H9 (cell line): Measurements from ENCODE around the gene C1orf105. TPM values are rescaled to one million over a fixed set of nuclear protein-coding genes. Genes with fewer than 3 reads are reported as not detected.

Experiments used
- DNase-seq: peaks from one replicate; pipeline ENCODE4 v3.0.0-alpha.2; 2017
- H2AFZ ChIP-seq: one replicate; pipeline ENCODE4 v1.6.1; 2013; ENCODE audit warnings: mild to moderate bottlenecking, low read length, control low read depth, moderate library complexity
- H2AK5ac ChIP-seq: 2 replicates; pipeline ENCODE4 v1.6.1; 2013; ENCODE audit warnings: low read length, control low read depth, mixed read lengths; ENCODE audit not compliant: insufficient read length
- H2BK120ac ChIP-seq: one replicate; pipeline ENCODE4 v1.6.1; 2013; ENCODE audit warnings: low read depth, mild to moderate bottlenecking, low read length, control low read depth, inconsistent platforms; ENCODE audit not compliant: poor library complexity, severe bottlenecking
- H2BK12ac ChIP-seq: 2 replicates; pipeline ENCODE4 v1.6.1; 2013; ENCODE audit warnings: low read length, control low read depth, mixed read lengths, low read depth; ENCODE audit not compliant: insufficient read length
- H2BK15ac ChIP-seq: 2 replicates; pipeline ENCODE4 v1.6.1; 2013; ENCODE audit warnings: low read depth, low read length, control low read depth
- H2BK20ac ChIP-seq: one replicate; pipeline ENCODE4 v1.6.1; 2013; ENCODE audit warnings: low read depth, mild to moderate bottlenecking, low read length, control low read depth, inconsistent platforms; ENCODE audit not compliant: poor library complexity, severe bottlenecking
- H2BK5ac ChIP-seq: 2 replicates; pipeline ENCODE4 v1.6.1; 2013; ENCODE audit warnings: low read length, control low read depth, mixed read lengths; ENCODE audit not compliant: insufficient read length
- H3K14ac ChIP-seq: 2 replicates; pipeline ENCODE4 v1.6.1; 2013; ENCODE audit warnings: low read length, control low read depth; ENCODE audit not compliant: insufficient read depth
- H3K18ac ChIP-seq: 2 replicates; pipeline ENCODE4 v1.6.1; 2013; ENCODE audit warnings: low read depth, mild to moderate bottlenecking, mixed read lengths, low read length, control low read depth; ENCODE audit not compliant: insufficient read length
- H3K23ac ChIP-seq: 2 replicates; pipeline ENCODE4 v1.6.1; 2013; ENCODE audit warnings: low read length, control low read depth, mixed read lengths, low read depth; ENCODE audit not compliant: insufficient read length
- H3K23me2 ChIP-seq: 2 replicates; pipeline ENCODE4 v1.6.1; 2013; ENCODE audit warnings: low read depth, mild to moderate bottlenecking, mixed read lengths, low read length, control low read depth; ENCODE audit not compliant: insufficient read length, poor library complexity, severe bottlenecking
- H3K27ac ChIP-seq: 2 replicates; pipeline ENCODE4 v1.5.1; 2013; ENCODE audit warnings: low read length, control low read depth, mixed read lengths, low read depth; ENCODE audit not compliant: insufficient read length
- H3K27me3 ChIP-seq: 2 replicates; pipeline ENCODE4 v1.6.1; 2013; ENCODE audit warnings: low read length, control low read depth, inconsistent platforms; ENCODE audit not compliant: insufficient read depth
- H3K4ac ChIP-seq: 2 replicates; pipeline ENCODE4 v1.6.1; 2013; ENCODE audit warnings: low read depth, mild to moderate bottlenecking, control low read depth, inconsistent platforms, low read length, moderate library complexity
- H3K4me1 ChIP-seq: 2 replicates; pipeline ENCODE4 v1.6.1; 2013; ENCODE audit warnings: low read length, control low read depth, inconsistent platforms; ENCODE audit not compliant: insufficient read depth
- H3K4me2 ChIP-seq: 2 replicates; pipeline ENCODE4 v1.6.1; 2013; ENCODE audit warnings: low read length, control low read depth, mixed read lengths; ENCODE audit not compliant: insufficient read length, insufficient read depth
- H3K56ac ChIP-seq: 2 replicates; pipeline ENCODE4 v1.6.1; 2013; ENCODE audit warnings: low read depth, mild to moderate bottlenecking, mixed read lengths, low read length, control low read depth; ENCODE audit not compliant: insufficient read length
- H3K79me1 ChIP-seq: 2 replicates; pipeline ENCODE4 v1.6.1; 2013; ENCODE audit warnings: low read depth, mild to moderate bottlenecking, moderate library complexity, low read length, control low read depth, inconsistent platforms; ENCODE audit not compliant: insufficient read depth, poor library complexity, severe bottlenecking
- H3K79me2 ChIP-seq: 2 replicates; pipeline ENCODE4 v1.6.1; 2013; ENCODE audit warnings: low read length, control low read depth, inconsistent platforms; ENCODE audit not compliant: insufficient read depth
- H3K9ac ChIP-seq: 2 replicates; pipeline ENCODE4 v1.6.1; 2013; ENCODE audit warnings: low read length, control low read depth, mixed read lengths; ENCODE audit not compliant: insufficient read length; ENCODE audit errors: extremely low read depth
- H3K9me3 ChIP-seq: one replicate; pipeline ENCODE4 v1.6.1; 2013; ENCODE audit warnings: low read depth, low read length, inconsistent platforms; ENCODE audit not compliant: control insufficient read depth
- H3T11ph ChIP-seq: one replicate; pipeline ENCODE4 v1.6.1; 2013; ENCODE audit warnings: mild to moderate bottlenecking, low read length, control low read depth, inconsistent platforms
- H4K20me1 ChIP-seq: one replicate; pipeline ENCODE4 v1.6.1; 2013; ENCODE audit not compliant: control insufficient read depth, insufficient read length, insufficient read depth
- H4K5ac ChIP-seq: 2 replicates; pipeline ENCODE4 v1.6.1; 2013; ENCODE audit warnings: low read depth, mild to moderate bottlenecking, mixed read lengths, low read length, control low read depth; ENCODE audit not compliant: insufficient read length
- H4K8ac ChIP-seq: replicated peaks from 2 replicates; pipeline ENCODE4 v1.6.1; 2013; ENCODE audit warnings: low read length, control low read depth, mixed read lengths, low read depth; ENCODE audit not compliant: insufficient read length
- H4K91ac ChIP-seq: 2 replicates; pipeline ENCODE4 v1.6.1; 2013; ENCODE audit warnings: low read depth, mild to moderate bottlenecking, moderate library complexity, mixed read lengths, low read length, control low read depth; ENCODE audit not compliant: insufficient read length
- H3K27ac Mint-ChIP-seq, 3 experiments: 2 replicates in 2 of 3; 3 replicates in 1 of 3; pipeline ENCODE4 v1.8.0; 2020 to 2021; ENCODE audit warnings: mixed read lengths in 3 of 3, mild to moderate bottlenecking in 1 of 3, moderate library complexity in 1 of 3
- H3K27me3 Mint-ChIP-seq: 2 replicates; pipeline ENCODE4 v1.8.0; 2021; ENCODE audit warnings: low read depth, mild to moderate bottlenecking, moderate library complexity, mixed read lengths
- H3K36me3 Mint-ChIP-seq, 3 experiments: 2 replicates in 2 of 3; 3 replicates in 1 of 3; pipeline ENCODE4 v1.8.0; 2020 to 2021; ENCODE audit warnings: low read depth in 3 of 3, mixed read lengths in 3 of 3; ENCODE audit not compliant: insufficient read depth in 1 of 3
- H3K4me1 Mint-ChIP-seq, 2 experiments: 2 replicates each; pipeline ENCODE4 v1.8.0; 2020; ENCODE audit warnings: mixed read lengths in 2 of 2
- H3K4me3 Mint-ChIP-seq, 2 experiments: 2 replicates in 1 of 2; 3 replicates in 1 of 2; pipeline ENCODE4 v1.8.0; 2020 to 2021; ENCODE audit warnings: mild to moderate bottlenecking in 2 of 2, mixed read lengths in 2 of 2, moderate library complexity in 1 of 2
- H3K9me3 Mint-ChIP-seq, 2 experiments: 2 replicates in 1 of 2; 3 replicates in 1 of 2; pipeline ENCODE4 v1.8.0; 2020; ENCODE audit warnings: mild to moderate bottlenecking in 2 of 2, mixed read lengths in 2 of 2, moderate library complexity in 1 of 2
- WGBS: extraction: QIAGEN DNeasy Blood & Tissue Kit; methylation state at CpG from one replicate; pipeline ENCODE4 v1.1.7; 2013; ENCODE audit warnings: missing lambda C conversion rate, low lambda C conversion rate, mixed read lengths; ENCODE audit not compliant: insufficient read length; ENCODE audit errors: extremely low coverage; 5-methylcytosine and 5-hydroxymethylcytosine counted together
- total RNA-seq: library from RNA; stranded (reverse); gene quantifications from 2 replicates; pipeline ENCODE4 v1.2.1, GENCODE V29; 2021
- TF ChIP-seq, protein P1 (sequence below): fragments of 200-600 bp; sonication (generic); conservative IDR thresholded peaks from 3 replicates; pipeline ENCODE4 v1.8.0; 2021; ENCODE audit warnings: antibody characterized with exemption, mild to moderate bottlenecking

Gene C1orf105
- total RNA-seq, 1 experiment from 2014 or later, result not detected

DNA sequence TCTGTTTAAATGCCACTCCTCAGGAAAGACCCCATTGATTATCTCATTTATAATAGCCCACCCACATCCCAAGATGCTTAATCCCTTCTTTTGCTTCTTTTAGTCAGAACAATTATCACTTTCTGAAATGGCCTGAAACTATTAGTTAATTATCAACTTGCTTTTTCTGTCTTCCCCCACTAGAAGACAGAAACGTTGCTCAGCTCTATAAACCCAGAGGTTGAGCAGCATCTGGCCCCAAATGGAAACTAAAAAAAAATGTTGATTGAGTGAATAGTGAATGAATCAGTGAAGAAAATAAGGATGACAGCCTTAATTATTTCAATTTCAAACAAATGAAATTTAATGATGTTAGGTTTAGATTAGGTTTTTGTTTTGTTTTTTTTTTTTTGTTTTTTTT lies 61.6 kb downstream of the C1orf105 start:
- Histone ChIP-seq H2AK5ac (no peak overlapping the region), H3K18ac (no peak overlapping the region), H3K56ac (no peak overlapping the region), H3K23ac (no peak overlapping the region), H2AFZ (no peak overlapping the region), H3K79me1 (no peaks in the 10 kb centered on the region), H2BK12ac (no peak overlapping the region), H4K8ac (no peak overlapping the region), H3K27ac (no peak overlapping the region), H4K91ac (no peak overlapping the region), H4K5ac (no peak overlapping the region), H3K79me2 (no peaks in the 10 kb centered on the region), H3K4me1 (no peaks in the 10 kb centered on the region), H3K9me3 (no peaks in the 10 kb centered on the region), H2BK20ac (no peak overlapping the region), H3K27me3 (no peaks in the 10 kb centered on the region), H3K14ac (no peak overlapping the region), H2BK120ac (no peak overlapping the region), H2BK15ac (no peak overlapping the region), H2BK5ac (no peak overlapping the region), H4K20me1 (no peaks in the 10 kb centered on the region), H3K23me2 (no peaks in the 10 kb centered on the region), H3K9ac (no peak overlapping the region), H3T11ph (no peak overlapping the region), H3K4me2 (no peak overlapping the region), H3K4ac (no peak overlapping the region)
- TF ChIP-seq, protein P1, sequence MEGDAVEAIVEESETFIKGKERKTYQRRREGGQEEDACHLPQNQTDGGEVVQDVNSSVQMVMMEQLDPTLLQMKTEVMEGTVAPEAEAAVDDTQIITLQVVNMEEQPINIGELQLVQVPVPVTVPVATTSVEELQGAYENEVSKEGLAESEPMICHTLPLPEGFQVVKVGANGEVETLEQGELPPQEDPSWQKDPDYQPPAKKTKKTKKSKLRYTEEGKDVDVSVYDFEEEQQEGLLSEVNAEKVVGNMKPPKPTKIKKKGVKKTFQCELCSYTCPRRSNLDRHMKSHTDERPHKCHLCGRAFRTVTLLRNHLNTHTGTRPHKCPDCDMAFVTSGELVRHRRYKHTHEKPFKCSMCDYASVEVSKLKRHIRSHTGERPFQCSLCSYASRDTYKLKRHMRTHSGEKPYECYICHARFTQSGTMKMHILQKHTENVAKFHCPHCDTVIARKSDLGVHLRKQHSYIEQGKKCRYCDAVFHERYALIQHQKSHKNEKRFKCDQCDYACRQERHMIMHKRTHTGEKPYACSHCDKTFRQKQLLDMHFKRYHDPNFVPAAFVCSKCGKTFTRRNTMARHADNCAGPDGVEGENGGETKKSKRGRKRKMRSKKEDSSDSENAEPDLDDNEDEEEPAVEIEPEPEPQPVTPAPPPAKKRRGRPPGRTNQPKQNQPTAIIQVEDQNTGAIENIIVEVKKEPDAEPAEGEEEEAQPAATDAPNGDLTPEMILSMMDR, result no peak
- H3K27me3 Mint-ChIP-seq, result no peaks in the 10 kb centered on the region
- no peak overlapping the region for H3K4me3 Mint-ChIP-seq
- no CpG with 5 or more reads among the region's 1 CpG for WGBS
- no peaks in the 10 kb centered on the region for H3K36me3 Mint-ChIP-seq
- peaks cover 6 to 7% of the 10 kb centered on the region in 2 experiments; a peak in 3 of 4 replicates for H3K4me1 Mint-ChIP-seq
- DNase-seq, result no peak
- H3K27ac Mint-ChIP-seq, result no peak overlapping the region
- no peaks in the 10 kb centered on the region for H3K9me3 Mint-ChIP-seq
